Prostate gland (tissue), 2 donors: ENCODE results near the gene LMCD1. TPM values are rescaled to one million over a fixed set of nuclear protein-coding genes. Genes with fewer than 3 reads are reported as not detected.

Experiments
- DNase-seq: peaks from one replicate; pipeline ENCODE4 v3.0.0-alpha.2; 2019; ENCODE audit warnings: low spot score
- H3K27ac ChIP-seq, 2 donors: fragments of 200-600 bp; sonication (generic); 2 replicates each; pipeline ENCODE4 v1.5.1; 2017 to 2019
- H3K27me3 ChIP-seq: fragments of 200-600 bp; sonication (generic); replicated peaks from 2 replicates; pipeline ENCODE4 v1.5.1; 2019; ENCODE audit not compliant: insufficient read depth
- H3K36me3 ChIP-seq, 2 donors: fragments of 200-600 bp; sonication (generic); 1 replicate in 1 of 2; 2 replicates in 1 of 2; pipeline versions ENCODE4 v1.5.1 to v1.8.1; 2017 to 2019
- H3K4me1 ChIP-seq: fragments of 200-600 bp; sonication (generic); replicated peaks from 2 replicates; pipeline ENCODE4 v1.5.1; 2019
- H3K4me3 ChIP-seq, 2 donors: fragments of 200-600 bp; sonication (generic); 2 replicates each; pipeline ENCODE4 v1.5.1; 2017 to 2019
- H3K9me3 ChIP-seq: fragments of 200-600 bp; sonication (generic); 2 replicates; pipeline ENCODE4 v1.5.1; 2017
- CTCF ChIP-seq, 4 experiments: fragments of 200-600 bp in 2 of 4; fragments of 450-650 bp in 2 of 4; sonication (generic) in 2 of 4; IDR thresholded peaks; 1 replicate in 3 of 4; 2 replicates in 1 of 4; pipeline ENCODE4 v1.5.1; 2016 to 2019; ENCODE audit warnings: antibody characterized with exemption in 4 of 4, mild to moderate bottlenecking in 2 of 4, moderate library complexity in 2 of 4
- POLR2A ChIP-seq: fragments of 450-650 bp; IDR thresholded peaks from one replicate; pipeline ENCODE4 v1.6.1; 2016; ENCODE audit warnings: antibody characterized with exemption, mild to moderate bottlenecking
- POLR2AphosphoS5 ChIP-seq: sonication (generic); formaldehyde crosslinking; IDR thresholded peaks from one replicate; pipeline ENCODE4 v1.6.1; 2017; ENCODE audit warnings: antibody characterized with exemption
- WGBS: methylation state at CpG from one replicate; pipeline ENCODE4 v1.1.5; 2018; 5-methylcytosine and 5-hydroxymethylcytosine counted together
- intact Hi-C: fragments of 100-400 bp; cut with DNase I; formaldehyde crosslinking; loops from one replicate; pipeline ENCODE4 v1.14.2; 2022
- total RNA-seq, 2 donors: library from RNA; depleted of rRNA; stranded (reverse); fragments of >200 nt; gene quantifications; one replicate each; pipeline ENCODE4 v1.1.0, GENCODE V29; 2016

The LMCD1 gene
- total RNA-seq, 2 donors from 2014 or later = 73.0 to 144 TPM

DNA sequence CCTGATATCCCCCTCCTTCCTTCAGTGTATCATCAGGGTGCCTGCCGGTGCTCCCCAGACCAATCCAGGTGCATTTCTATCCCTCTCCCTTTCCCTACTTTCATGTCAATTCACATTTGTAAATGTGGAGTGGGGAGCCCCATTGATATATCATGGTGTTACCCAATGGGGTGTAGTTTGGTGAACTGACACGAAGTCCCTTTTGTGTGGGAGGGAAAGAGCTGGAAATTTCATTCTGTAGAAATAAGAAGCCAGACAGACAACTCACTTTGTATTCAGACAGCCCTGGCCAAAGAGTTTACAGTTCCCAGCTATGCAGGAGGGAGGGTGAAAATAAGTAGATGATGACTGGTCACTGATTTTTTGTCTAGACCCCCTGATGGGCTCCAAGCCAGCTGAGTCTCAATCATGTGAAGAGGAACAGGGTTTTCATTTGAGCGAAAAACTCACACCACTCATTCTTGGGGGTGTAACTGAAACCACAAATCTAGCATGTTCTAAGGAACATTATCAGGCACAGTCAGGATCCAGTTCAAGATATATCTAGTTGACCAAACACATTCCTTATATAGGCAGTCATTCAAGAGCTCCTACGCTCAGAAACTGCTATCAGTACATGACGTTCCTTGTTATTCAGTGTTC, 58.9 kb downstream of the LMCD1 start:
- Histone ChIP-seq H3K27me3 (no peaks in the 10 kb centered on the region), H3K27ac (no peak overlapping the region), H3K4me3 (no peak overlapping the region), H3K36me3 (no peaks in the 10 kb centered on the region), H3K9me3 (no peaks in the 10 kb centered on the region), H3K4me1 (no peaks in the 10 kb centered on the region)
- TF ChIP-seq POLR2AphosphoS5 (no peak), CTCF (IDR thresholded peaks at IDR 0.05) (no peak), POLR2A (no peak)
- intact Hi-C loops = no loop called here
- no peak for DNase-seq
- 88% methylated on average over 5 of the region's 5 CpGs for WGBS

DNA sequence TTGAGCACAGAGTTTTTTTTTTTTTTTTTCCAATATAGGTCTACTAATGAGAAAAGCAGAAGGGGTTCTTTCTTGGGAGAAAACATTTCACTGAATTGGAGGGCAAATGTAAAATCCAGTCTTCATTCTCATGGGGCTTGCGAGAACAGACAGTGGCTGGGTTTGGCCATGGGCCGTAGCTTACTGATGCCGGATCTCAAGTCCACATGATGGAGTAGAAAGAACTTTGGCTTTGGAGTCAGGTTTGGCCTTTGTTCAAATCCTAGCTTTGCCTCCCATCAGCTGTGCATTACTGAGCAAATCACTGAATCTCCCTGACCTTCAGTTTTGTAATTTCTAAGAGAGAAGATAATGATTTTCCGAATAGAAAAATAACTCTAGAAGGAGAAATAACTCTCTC, 59.7 kb downstream of the LMCD1 start:
- Histone ChIP-seq H3K4me3 (no peak overlapping the region), H3K36me3 (no peaks in the 10 kb centered on the region), H3K9me3 (no peaks in the 10 kb centered on the region), H3K27me3 (no peaks in the 10 kb centered on the region), H3K4me1 (no peaks in the 10 kb centered on the region), H3K27ac (no peak overlapping the region)
- WGBS = 91% methylated on average over 4 of the region's 4 CpGs
- DNase-seq = no peak
- intact Hi-C loops = no loop called here
- TF ChIP-seq POLR2A (no peak), POLR2AphosphoS5 (no peak), CTCF (IDR thresholded peaks at IDR 0.05) (no peak)

GRCh38 chr3:8562081-8562595, 60.5 kb downstream of the LMCD1 start:
- H3K36me3 ChIP-seq = no peaks in the 10 kb centered on the region
- H3K27me3 ChIP-seq = no peaks in the 10 kb centered on the region
- intact Hi-C loops = no loop called here
- H3K27ac ChIP-seq = no peak overlapping the region
- H3K4me1 ChIP-seq = no peaks in the 10 kb centered on the region
- no peak for TF ChIP-seq POLR2AphosphoS5
- no peak for TF ChIP-seq CTCF (IDR thresholded peaks at IDR 0.05)
- no peak for TF ChIP-seq POLR2A
- WGBS = 81% methylated on average over 3 of the region's 3 CpGs
- no peak for DNase-seq
- H3K4me3 ChIP-seq = no peak overlapping the region
- H3K9me3 ChIP-seq = no peaks in the 10 kb centered on the region

DNA sequence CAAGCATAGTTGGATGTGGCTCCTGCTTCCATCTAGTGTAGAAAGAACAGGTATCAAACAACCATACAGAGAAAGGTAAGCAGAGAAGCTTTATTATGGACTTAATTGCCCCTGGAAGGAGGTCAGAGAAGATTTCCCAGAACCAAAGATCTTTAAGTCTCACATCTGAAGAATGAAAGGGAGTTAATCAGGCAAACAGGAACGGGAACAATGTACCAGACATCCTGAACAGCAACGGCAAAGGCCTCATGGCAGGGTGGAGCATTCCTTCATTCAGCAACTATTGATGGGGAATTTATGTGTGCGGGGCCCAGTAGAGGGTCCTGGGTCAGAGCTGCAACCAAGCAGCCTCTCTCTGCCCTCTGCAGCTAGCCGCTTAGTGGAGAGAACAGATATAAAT, 61.5 kb downstream of the LMCD1 start:
- intact Hi-C loops = no loop called here
- H3K36me3 ChIP-seq = no peaks in the 10 kb centered on the region
- WGBS = 81% methylated on average over 4 of the region's 4 CpGs
- no peaks in the 10 kb centered on the region for H3K9me3 ChIP-seq
- no peaks in the 10 kb centered on the region for H3K27me3 ChIP-seq
- H3K4me1 ChIP-seq = no peaks in the 10 kb centered on the region
- no peak for TF ChIP-seq CTCF (IDR thresholded peaks at IDR 0.05)
- TF ChIP-seq POLR2A = no peak
- no peak for TF ChIP-seq POLR2AphosphoS5
- H3K4me3 ChIP-seq = no peak overlapping the region
- DNase-seq = no peak
- H3K27ac ChIP-seq = no peak overlapping the region

GRCh38 chr3:8563597-8563996, 62.0 kb downstream of the LMCD1 start:
- no peak for DNase-seq
- intact Hi-C loops = no loop called here

More at GRCh38 chr3:8563597-8563996, 62.0 kb downstream of the LMCD1 start:
- WGBS = 94% methylated on average over 4 of the region's 4 CpGs
- no peaks in the 10 kb centered on the region for H3K27me3 ChIP-seq
- no peak overlapping the region for H3K27ac ChIP-seq
- no peak for TF ChIP-seq CTCF (IDR thresholded peaks at IDR 0.05)
- no peak for TF ChIP-seq POLR2A
- TF ChIP-seq POLR2AphosphoS5 = no peak
- H3K9me3 ChIP-seq = no peaks in the 10 kb centered on the region
- no peaks in the 10 kb centered on the region for H3K4me1 ChIP-seq
- no peak overlapping the region for H3K4me3 ChIP-seq
- H3K36me3 ChIP-seq = no peaks in the 10 kb centered on the region
